A673 (cell line): ENCODE measurements around the gene BROX.

ENCODE experiments used
- CTCF ChIP-seq: fragments of 300-800, 200-600 bp; sonication (generic); conservative IDR thresholded peaks from 2 replicates; pipeline ENCODE4 v1.5.1; 2017; ENCODE audit warnings: low read depth, mild to moderate bottlenecking, antibody characterized with exemption, low read length, moderate library complexity, mixed read lengths
- EZH2 ChIP-seq: fragments of 200-600 bp; sonication (generic); IDR thresholded peaks from 2 replicates; pipeline ENCODE4 v1.6.1; 2017; ENCODE audit warnings: borderline replicate concordance, low read depth, mild to moderate bottlenecking, mixed read lengths, antibody characterized with exemption, low read length; ENCODE audit not compliant: poor library complexity, severe bottlenecking

GRCh38 chr1:222732216-222733159 lies 20.1 kb downstream of the BROX start:
- TF ChIP-seq CTCF, result no peak
- no peak for TF ChIP-seq EZH2
